Spinal cord (tissue), 10 donors: ENCODE measurements around the gene LRRC37A. TPM values are rescaled to one million over a fixed set of nuclear protein-coding genes. Genes with fewer than 3 reads are reported as not detected.
"Not testable (repeated sequence)": the region's sequence is repeated elsewhere in the genome, so short reads cannot be mapped to it uniquely, and the experiment has no call there.

Experiments
- DNase-seq, 6 donors: peaks; one replicate each; pipeline versions ENCODE4 v3.0.0 to v3.0.0-alpha.2; 2013 to 2015; ENCODE audit warnings: low spot score in 6 of 6, low read depth in 4 of 6
- H3K27ac ChIP-seq: one replicate; pipeline ENCODE4 v1.5.1; 2013; ENCODE audit warnings: low read depth, low read length, control low read depth
- H3K27me3 ChIP-seq: one replicate; pipeline ENCODE4 v1.6.1; 2013; ENCODE audit warnings: low read length; ENCODE audit not compliant: control insufficient read depth, insufficient read depth
- H3K36me3 ChIP-seq: one replicate; pipeline ENCODE4 v1.6.1; 2013; ENCODE audit warnings: low read length; ENCODE audit not compliant: control insufficient read depth, insufficient read depth
- H3K4me1 ChIP-seq: one replicate; pipeline ENCODE4 v1.6.1; 2013; ENCODE audit warnings: low read length; ENCODE audit not compliant: control insufficient read depth, insufficient read depth
- H3K4me3 ChIP-seq: one replicate; pipeline ENCODE4 v1.5.1; 2013; ENCODE audit warnings: low read depth, low read length, control low read depth
- H3K9me3 ChIP-seq: one replicate; pipeline ENCODE4 v1.6.1; 2013; ENCODE audit warnings: low read length; ENCODE audit not compliant: control insufficient read depth, insufficient read depth
- WGBS: methylation state at CpG from one replicate; pipeline ENCODE4 v1.1.5; 2013; ENCODE audit warnings: missing lambda C conversion rate; ENCODE audit not compliant: insufficient coverage; 5-methylcytosine and 5-hydroxymethylcytosine counted together
- polyA plus RNA-seq, 2 donors: library from polyadenylated mRNA; unstranded; fragments of 120-200 nt; gene quantifications; one replicate each; pipeline ENCODE4 v1.2.1, GENCODE V29; 2013; ENCODE audit not compliant: insufficient read length in 2 of 2
- total RNA-seq, 2 donors: library from RNA; depleted of rRNA in 1 of 2; stranded (reverse); fragments of 120-200 nt in 1 of 2; fragments of >200 nt in 1 of 2; gene quantifications; one replicate each; pipeline versions ENCODE4 v1.2.3 to v1.2.4, GENCODE V29; 2013 to 2014
- donor health status: healthy.

The LRRC37A gene
- total and polyA plus RNA-seq, 4 donors = 3.3 to 8.0 (median 4.4) TPM

GRCh38 chr17:46266063-46266655, 28.8 kb upstream of the LRRC37A start:
- DNase-seq = peak in 3 of 6 donors; percentile 19 to 43 (median 36)
- not testable (repeated sequence) for H3K9me3 ChIP-seq, H3K27me3 ChIP-seq, H3K36me3 ChIP-seq
- WGBS = 4% methylated on average over 18 of the region's 21 CpGs
- H3K4me1 ChIP-seq = peaks cover 22% of the 10 kb centered on the region
- peak overlapping the region; percentile 55 for H3K4me3 ChIP-seq
- peak overlapping the region; percentile 84 for H3K27ac ChIP-seq

GRCh38 chr17:46266656-46267544, 28.0 kb upstream of the LRRC37A start:
- peak; percentile 83 to 99 (median 88) for DNase-seq
- Histone ChIP-seq H3K4me1 (peaks cover 22% of the 10 kb centered on the region), H3K9me3 (no peaks in the 10 kb centered on the region), H3K27me3 (no peaks in the 10 kb centered on the region), H3K36me3 (no peaks in the 10 kb centered on the region), H3K4me3 (peak overlapping the region; percentile 80), H3K27ac (peak overlapping the region; percentile 89)
- WGBS = under 1% methylated on average over 112 of the region's 116 CpGs

GRCh38 chr17:46270032-46270431, 24.9 kb upstream of the LRRC37A start:
- no peak overlapping the region for H3K27ac ChIP-seq
- H3K9me3 ChIP-seq = no peaks in the 10 kb centered on the region
- no peak overlapping the region for H3K4me3 ChIP-seq
- WGBS = 100% methylated on average over 1 of the region's 5 CpGs
- H3K27me3 ChIP-seq = no peaks in the 10 kb centered on the region
- peaks cover 22% of the 10 kb centered on the region for H3K4me1 ChIP-seq
- no peak for DNase-seq
- no peaks in the 10 kb centered on the region for H3K36me3 ChIP-seq

GRCh38 chr17:46273541-46274236, 21.2 kb upstream of the LRRC37A start:
- Histone ChIP-seq H3K36me3 (no peaks in the 10 kb centered on the region), H3K4me1 (peaks cover 2% of the 10 kb centered on the region), H3K27ac (no peak overlapping the region), H3K9me3 (no peaks in the 10 kb centered on the region), H3K27me3 (no peaks in the 10 kb centered on the region), H3K4me3 (no peak overlapping the region)
- WGBS = 94% methylated on average over 3 of the region's 6 CpGs
- DNase-seq = no peak

- H3K27me3 ChIP-seq = no peaks in the 10 kb centered on the region
- no peak overlapping the region for H3K27ac ChIP-seq
- H3K4me3 ChIP-seq = no peak overlapping the region
- WGBS = no CpG with 5 or more reads among the region's 3 CpGs
- DNase-seq = no peak
- peaks cover 2% of the 10 kb centered on the region for H3K4me1 ChIP-seq
- H3K36me3 ChIP-seq = no peaks in the 10 kb centered on the region
- H3K9me3 ChIP-seq = no peaks in the 10 kb centered on the region
Observed at GRCh38 chr17:46274238-46274637, 20.7 kb upstream of the LRRC37A start.

GRCh38 chr17:46276728-46277479, 18.0 kb upstream of the LRRC37A start:
- not testable (repeated sequence) for H3K9me3 ChIP-seq, H3K4me1 ChIP-seq, H3K36me3 ChIP-seq, H3K4me3 ChIP-seq, H3K27me3 ChIP-seq, H3K27ac ChIP-seq
- peak in 1 of 6 donors; percentile 34 for DNase-seq
- WGBS = 92% methylated on average over 1 of the region's 3 CpGs

GRCh38 chr17:46281336-46281735, 13.6 kb upstream of the LRRC37A start:
- H3K4me1 ChIP-seq, H3K4me3 ChIP-seq, H3K9me3 ChIP-seq, H3K36me3 ChIP-seq, DNase-seq, H3K27ac ChIP-seq, H3K27me3 ChIP-seq: not testable (repeated sequence)
- 92% methylated on average over 2 of the region's 4 CpGs for WGBS

- not testable (repeated sequence) for DNase-seq, H3K27ac ChIP-seq, H3K27me3 ChIP-seq, H3K36me3 ChIP-seq, H3K4me1 ChIP-seq, H3K9me3 ChIP-seq, H3K4me3 ChIP-seq
- WGBS = 86% methylated on average over 2 of the region's 12 CpGs
Observed at GRCh38 chr17:46282635-46283034, 12.3 kb upstream of the LRRC37A start.

GRCh38 chr17:46284467-46284866, 10.5 kb upstream of the LRRC37A start:
- not testable (repeated sequence) for H3K27me3 ChIP-seq, H3K36me3 ChIP-seq, H3K4me3 ChIP-seq, H3K9me3 ChIP-seq, DNase-seq, H3K4me1 ChIP-seq, H3K27ac ChIP-seq
- WGBS = no CpG with 5 or more reads among the region's 1 CpG
